Body of pancreas (tissue), 4 donors: ENCODE data around the gene GRK3.

Experiments used
- CTCF ChIP-seq, 7 experiments: fragments of 450-650 bp in 4 of 7; fragments of 200-600 bp in 3 of 7; sonication (generic) in 3 of 7; IDR thresholded peaks; one replicate each; pipeline ENCODE4 v1.5.1; 2016 to 2019; ENCODE audit warnings: antibody characterized with exemption in 7 of 7
- POLR2A ChIP-seq, 3 donors: fragments of 450-650 bp; IDR thresholded peaks; one replicate each; pipeline ENCODE4 v1.6.1; 2016; ENCODE audit warnings: antibody characterized with exemption in 3 of 3, mild to moderate bottlenecking in 2 of 3

- TF ChIP-seq CTCF (IDR thresholded peaks at IDR 0.05) (no peak), POLR2A (IDR thresholded peaks at IDR 0.05) (no peak)
Observed at GRCh38 chr22:25698978-25699377, 134.5 kb downstream of the GRK3 start.
